ENCODE measurements around the gene WRAP53. TPM values are rescaled to one million over a fixed set of nuclear protein-coding genes. Genes with fewer than 3 reads are reported as not detected.

WRAP53 gene
- polyA plus RNA-seq, 3 donors, result 6.3 to 9.8 (median 9.1) TPM

GRCh38 chr17:7655541-7655840 lies 32.8 kb upstream of the WRAP53 start:
- intact Hi-C loops (cut with micrococcal nuclease), result no loop called here
- Mint-ChIP-seq H3K4me3 (no peak overlapping the region), H3K27me3 (ENCODE audit: low read depth in 3 of 3) (peaks cover 31 to 49% (median 38%) of the 10 kb centered on the region in 3 donors), H3K4me1 (peaks cover 10% of the 10 kb centered on the region), H3K27ac (no peak overlapping the region), H3K36me3 (peaks cover 5 to 7% of the 10 kb centered on the region in 2 donors), H3K9me3 (peaks cover 0 to 17% (median 4%) of the 10 kb centered on the region in 7 donors)
- Histone ChIP-seq H2AFZ (ENCODE audit: insufficient read depth, low read depth, low read length, poor library complexity, severe bottlenecking) (no peak overlapping the region), H3K36me3 (replicated peaks in 1 of 2; ENCODE audit: control insufficient read depth in 1 of 2, insufficient read depth in 2 of 2, low read length in 2 of 2) (no peaks in the 10 kb centered on the region), H4K20me1 (ENCODE audit: insufficient read depth, low read length) (no peaks in the 10 kb centered on the region), H3K4me3 (replicated peaks in 1 of 3; ENCODE audit: low read depth in 2 of 3, low read length in 3 of 3) (no peak overlapping the region), H3K4me2 (replicated peaks; ENCODE audit: extremely low read depth, low read length, poor library complexity, severe bottlenecking) (no peak overlapping the region), H3K27me3 (ENCODE audit: control insufficient read depth in 2 of 2, insufficient read depth in 2 of 2, low read length in 2 of 2) (peaks cover 28 to 38% of the 10 kb centered on the region in 2 donors), H3K9me3 (replicated peaks in 1 of 2; ENCODE audit: control insufficient read depth in 1 of 2, insufficient read depth in 1 of 2, low read length in 2 of 2) (no peaks in the 10 kb centered on the region), H3K9ac (ENCODE audit: insufficient read depth, low read length, poor library complexity, severe bottlenecking) (no peak overlapping the region), H3K27ac (ENCODE audit: low read depth in 1 of 2, low read length in 2 of 2) (no peak overlapping the region), H3K79me2 (ENCODE audit: insufficient read depth, low read length) (no peaks in the 10 kb centered on the region), H3K4me1 (ENCODE audit: control insufficient read depth in 1 of 2, insufficient read depth in 2 of 2, low read length in 2 of 2) (peaks cover 8 to 13% of the 10 kb centered on the region in 2 donors)
- no peak for TF ChIP-seq CTCF (IDR thresholded peaks at IDR 0.05)
- 98% methylated on average over 14 of the region's 17 CpGs for WGBS (ENCODE audit: insufficient coverage)
- DNase-seq, result no peak

GRCh38 chr17:7656958-7657609 lies 31.2 kb upstream of the WRAP53 start:
- no peaks in the 10 kb centered on the region for H3K36me3 ChIP-seq (replicated peaks in 1 of 2; ENCODE audit: control insufficient read depth in 1 of 2, insufficient read depth in 2 of 2, low read length in 2 of 2)
- H3K9me3 Mint-ChIP-seq, result peaks cover 0 to 11% (median 2%) of the 10 kb centered on the region in 7 donors
- no peak overlapping the region for H3K4me2 ChIP-seq (replicated peaks; ENCODE audit: extremely low read depth, low read length, poor library complexity, severe bottlenecking)
- H3K27me3 Mint-ChIP-seq (ENCODE audit: low read depth in 3 of 3), result peaks cover 20 to 33% (median 26%) of the 10 kb centered on the region in 3 donors
- H3K36me3 Mint-ChIP-seq, result peaks cover 0 to 3% of the 10 kb centered on the region in 2 donors
- no peaks in the 10 kb centered on the region for H3K79me2 ChIP-seq (ENCODE audit: insufficient read depth, low read length)
- no peaks in the 10 kb centered on the region for H3K4me1 Mint-ChIP-seq
- no peaks in the 10 kb centered on the region for H3K9me3 ChIP-seq (replicated peaks in 1 of 2; ENCODE audit: control insufficient read depth in 1 of 2, insufficient read depth in 1 of 2, low read length in 2 of 2)
- H3K4me3 Mint-ChIP-seq, result no peak overlapping the region
- H3K27ac Mint-ChIP-seq, result no peak overlapping the region
- no peak for TF ChIP-seq CTCF (IDR thresholded peaks at IDR 0.05)
- H3K4me1 ChIP-seq (ENCODE audit: control insufficient read depth in 1 of 2, insufficient read depth in 2 of 2, low read length in 2 of 2), result no peaks in the 10 kb centered on the region
- no peak overlapping the region for H2AFZ ChIP-seq (ENCODE audit: insufficient read depth, low read depth, low read length, poor library complexity, severe bottlenecking)
- H3K9ac ChIP-seq (ENCODE audit: insufficient read depth, low read length, poor library complexity, severe bottlenecking), result no peak overlapping the region
- 87% methylated on average over 5 of the region's 10 CpGs for WGBS (ENCODE audit: insufficient coverage)
- DNase-seq, result no peak
- H3K27me3 ChIP-seq (ENCODE audit: control insufficient read depth in 2 of 2, insufficient read depth in 2 of 2, low read length in 2 of 2), result peaks cover 18 to 24% of the 10 kb centered on the region in 2 donors
- no peaks in the 10 kb centered on the region for H4K20me1 ChIP-seq (ENCODE audit: insufficient read depth, low read length)
- no peak overlapping the region for H3K4me3 ChIP-seq (replicated peaks in 1 of 3; ENCODE audit: low read depth in 2 of 3, low read length in 3 of 3)
- intact Hi-C loops (cut with micrococcal nuclease), result no loop called here
- no peak overlapping the region for H3K27ac ChIP-seq (ENCODE audit: low read depth in 1 of 2, low read length in 2 of 2)

Data from CD14-positive monocyte (primary cell).